NB4 (cell line): ENCODE measurements around the gene UVRAG.

ENCODE experiments used
- MYC ChIP-seq: IDR thresholded peaks from 2 replicates; pipeline ENCODE4 v1.6.1; 2011; ENCODE audit warnings: low read depth, low read length
- POLR2A ChIP-seq: IDR thresholded peaks from 2 replicates; pipeline ENCODE4 v1.6.1; 2011; ENCODE audit warnings: mild to moderate bottlenecking; ENCODE audit not compliant: insufficient read length; ENCODE audit errors: extremely low read depth
- TF ChIP-seq, protein P1 (sequence below): IDR thresholded peaks from one replicate; pipeline ENCODE4 v1.5.1; 2012; ENCODE audit warnings: low read depth, low read length
- TF ChIP-seq, protein P2 (sequence below): IDR thresholded peaks from 2 replicates; pipeline ENCODE4 v1.6.1; 2011; ENCODE audit warnings: low read depth, low read length

DNA sequence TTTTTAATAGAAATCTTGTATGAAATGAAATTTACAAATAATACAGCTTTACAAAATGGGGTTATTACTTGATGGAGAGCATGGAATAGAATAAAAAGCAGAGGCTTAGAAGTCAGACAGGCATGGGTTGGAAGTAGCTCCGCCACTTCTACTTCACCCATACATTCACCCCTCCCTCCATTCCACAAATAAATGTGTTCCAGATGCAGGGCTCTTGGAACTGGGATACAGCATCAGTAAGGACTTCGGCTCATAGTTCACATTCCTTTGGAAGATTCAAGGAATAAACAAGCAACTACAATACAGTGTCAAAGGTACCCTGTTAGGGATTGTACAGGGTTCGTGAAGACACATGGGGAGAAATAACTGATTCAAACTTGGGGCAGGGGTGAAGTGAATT lies 234.5 kb downstream of the UVRAG start:
- TF ChIP-seq, protein P1, sequence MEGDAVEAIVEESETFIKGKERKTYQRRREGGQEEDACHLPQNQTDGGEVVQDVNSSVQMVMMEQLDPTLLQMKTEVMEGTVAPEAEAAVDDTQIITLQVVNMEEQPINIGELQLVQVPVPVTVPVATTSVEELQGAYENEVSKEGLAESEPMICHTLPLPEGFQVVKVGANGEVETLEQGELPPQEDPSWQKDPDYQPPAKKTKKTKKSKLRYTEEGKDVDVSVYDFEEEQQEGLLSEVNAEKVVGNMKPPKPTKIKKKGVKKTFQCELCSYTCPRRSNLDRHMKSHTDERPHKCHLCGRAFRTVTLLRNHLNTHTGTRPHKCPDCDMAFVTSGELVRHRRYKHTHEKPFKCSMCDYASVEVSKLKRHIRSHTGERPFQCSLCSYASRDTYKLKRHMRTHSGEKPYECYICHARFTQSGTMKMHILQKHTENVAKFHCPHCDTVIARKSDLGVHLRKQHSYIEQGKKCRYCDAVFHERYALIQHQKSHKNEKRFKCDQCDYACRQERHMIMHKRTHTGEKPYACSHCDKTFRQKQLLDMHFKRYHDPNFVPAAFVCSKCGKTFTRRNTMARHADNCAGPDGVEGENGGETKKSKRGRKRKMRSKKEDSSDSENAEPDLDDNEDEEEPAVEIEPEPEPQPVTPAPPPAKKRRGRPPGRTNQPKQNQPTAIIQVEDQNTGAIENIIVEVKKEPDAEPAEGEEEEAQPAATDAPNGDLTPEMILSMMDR = no peak
- TF ChIP-seq POLR2A (no peak), MYC (no peak)
- TF ChIP-seq, protein P2, sequence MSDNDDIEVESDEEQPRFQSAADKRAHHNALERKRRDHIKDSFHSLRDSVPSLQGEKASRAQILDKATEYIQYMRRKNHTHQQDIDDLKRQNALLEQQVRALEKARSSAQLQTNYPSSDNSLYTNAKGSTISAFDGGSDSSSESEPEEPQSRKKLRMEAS = no peak
